ENCODE results near the gene TMEM132E. TPM values are rescaled to one million over a fixed set of nuclear protein-coding genes. Genes with fewer than 3 reads are reported as not detected.

The TMEM132E gene
- total and polyA plus RNA-seq, 10 of the 15 experiments (the other 5 are each of a cell fraction or from before 2014, with no cell fraction given) = not detected

GRCh38 chr17:34672176-34672785, 92.9 kb downstream of the TMEM132E start:
- no peaks in the 10 kb centered on the region for H3K4me1 ChIP-seq (ENCODE audit: control insufficient read depth, insufficient read depth, low read length)
- no peak overlapping the region for H3K27ac ChIP-seq (ENCODE audit: control insufficient read depth, insufficient read depth)
- H3K9me3 ChIP-seq (replicated peaks; ENCODE audit: control insufficient read depth, insufficient read depth, low read length) = no peaks in the 10 kb centered on the region
- H3K4me2 ChIP-seq (ENCODE audit: control insufficient read depth, insufficient read depth) = no peak overlapping the region
- FAIRE-seq = no peak
- WGBS (ENCODE audit: insufficient coverage, insufficient replicate concordance, low lambda C conversion rate, missing lambda C conversion rate) = 18% methylated on average over 3 of the region's 3 CpGs
- no peaks in the 10 kb centered on the region for H3K36me3 ChIP-seq (ENCODE audit: control insufficient read depth in 2 of 2, insufficient read depth in 2 of 2, low read length in 1 of 2)
- BruUV-seq (replicated peaks) = no TSS peak
- CTCF ChIA-PET = no interaction called here
- H3K27me3 ChIP-seq (replicated peaks in 1 of 2; ENCODE audit: control insufficient read depth in 2 of 2, insufficient read depth in 2 of 2, low read length in 1 of 2) = peaks cover 0 to 5% of the 10 kb centered on the region in 2 experiments; a peak in 2 of 4 replicates
- RAD21 ChIA-PET (ENCODE audit: unreplicated experiment) = no interaction called here
- H3K4me3 ChIP-seq = no peak overlapping the region
- H3K79me2 ChIP-seq (ENCODE audit: control insufficient read depth, insufficient read depth, low read length) = no peaks in the 10 kb centered on the region
- no peak for ATAC-seq
- in situ Hi-C loops (cut with MboI) (no loop called here), intact Hi-C loops (cut with micrococcal nuclease; ENCODE audit: unreplicated experiment) (no loop called here)
- POLR2A ChIA-PET = no interaction called here
- H4K20me1 ChIP-seq (ENCODE audit: control insufficient read depth, insufficient read depth) = no peaks in the 10 kb centered on the region
- no peak for DNase-seq (ENCODE audit: low read depth, low spot score)
- H3K9ac ChIP-seq (ENCODE audit: control insufficient read depth, insufficient read depth, low read length) = no peak overlapping the region
- SMC1A ChIA-PET (ENCODE audit: uncharacterized antibody, unreplicated experiment) = no interaction called here
- no peak overlapping the region for H2AFZ ChIP-seq (ENCODE audit: control insufficient read depth, low read depth, low read length)
- TF ChIP-seq FOS (IDR thresholded peaks at IDR 0.05; ENCODE audit: borderline replicate concordance, extremely low read depth, insufficient read length) = no peak
- no peak for TF ChIP-seq IRF4 (IDR thresholded peaks at IDR 0.05; ENCODE audit: low read depth, low read length)
- TF ChIP-seq NFYB (IDR thresholded peaks at IDR 0.05; ENCODE audit: insufficient read depth, low read depth, low read length) = no peak
- TF ChIP-seq CREM (IDR thresholded peaks at IDR 0.05; ENCODE audit: low read depth) = no peak
- TF ChIP-seq HCFC1 (IDR thresholded peaks at IDR 0.05; ENCODE audit: low read length) = no peak
- no peak for TF ChIP-seq SREBF1 (IDR thresholded peaks at IDR 0.05; ENCODE audit: low read length)
- TF ChIP-seq REST (IDR thresholded peaks at IDR 0.05; ENCODE audit: low read depth, low read length) = no peak
- no peak for TF ChIP-seq ZNF622 (IDR thresholded peaks at IDR 0.05)
- no peak for TF ChIP-seq ZSCAN29 (IDR thresholded peaks at IDR 0.05)
- no peak for TF ChIP-seq PML (IDR thresholded peaks at IDR 0.05; ENCODE audit: low read length)
- no peak for TF ChIP-seq CUX1 (IDR thresholded peaks at IDR 0.05; ENCODE audit: insufficient replicate concordance, low read depth, low read length)
- no peak for TF ChIP-seq YY1 (IDR thresholded peaks at IDR 0.05; ENCODE audit: low read depth, low read length)
- TF ChIP-seq NKRF (conservative IDR thresholded peaks at IDR 0.05) = no peak

Data from GM12878 (cell line).